NOMO-1 treated with DMSO at 0.1 percent for 48 hours (cell line): ENCODE data around the gene MTREX.

Experiments
- DNase-seq: peaks from one replicate; lab custom pipeline; 2025; ENCODE audit not compliant: unreplicated experiment; lab: John Stamatoyannopoulos, UW

The MTREX gene

DNA sequence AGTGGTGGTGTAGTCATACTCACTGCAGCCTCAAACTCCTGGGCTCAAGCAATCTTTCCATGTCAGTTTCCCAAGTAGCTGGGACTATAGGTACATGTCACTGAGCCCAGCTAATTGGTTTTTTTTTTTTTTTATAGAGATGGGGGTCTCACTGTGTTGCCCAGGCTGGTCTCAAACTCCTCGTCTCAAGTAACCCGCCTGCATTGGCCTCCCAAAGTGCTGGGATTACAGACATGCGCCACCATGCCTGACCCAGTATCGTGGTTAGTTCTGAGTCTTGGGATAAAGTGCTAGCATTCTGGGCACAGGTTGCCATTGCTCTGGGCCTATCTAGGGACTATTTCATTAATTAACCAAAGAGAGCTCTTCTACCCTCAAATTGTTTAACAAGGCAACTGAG lies 118.7 kb downstream of the MTREX start:
- no peak for DNase-seq

DNA sequence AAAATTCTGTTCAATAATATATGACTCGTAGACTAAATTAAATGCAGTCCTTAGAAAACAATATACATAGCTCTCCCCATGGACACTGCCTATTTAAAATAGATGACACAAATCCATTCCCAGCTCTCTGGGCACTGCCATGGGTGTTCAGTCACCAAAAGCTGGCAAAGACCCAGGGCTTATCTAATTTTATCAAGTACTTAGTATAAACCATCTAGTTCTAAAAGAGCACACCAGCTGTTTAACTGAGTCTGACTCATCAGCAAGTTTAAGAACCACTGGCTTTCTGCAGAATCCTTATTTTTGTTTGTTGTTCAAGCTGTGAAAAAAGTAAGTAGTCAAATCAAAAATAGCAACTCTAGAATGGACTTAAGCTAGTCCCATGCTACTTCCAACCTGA lies 119.4 kb downstream of the MTREX start:
- no peak for DNase-seq

DNA sequence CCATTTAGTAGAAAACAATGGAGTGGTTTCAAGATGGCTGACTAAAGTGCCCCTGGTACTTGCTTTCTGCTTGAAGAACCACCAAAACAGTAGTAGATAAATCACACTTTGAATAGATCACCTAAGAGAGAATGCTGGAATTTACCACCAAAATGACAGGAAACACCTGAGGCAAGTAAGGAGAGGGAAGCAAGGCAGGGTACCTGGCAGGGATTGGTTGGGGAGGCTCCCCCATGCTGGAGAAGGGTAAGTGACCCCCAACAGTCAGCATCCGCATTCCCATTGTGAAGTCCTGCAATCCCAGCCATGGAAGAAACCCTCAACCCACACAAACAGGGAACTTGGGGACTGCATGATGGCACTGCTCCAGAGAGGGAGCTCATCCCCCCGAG lies 121.4 kb downstream of the MTREX start:
- no peak for DNase-seq

DNA sequence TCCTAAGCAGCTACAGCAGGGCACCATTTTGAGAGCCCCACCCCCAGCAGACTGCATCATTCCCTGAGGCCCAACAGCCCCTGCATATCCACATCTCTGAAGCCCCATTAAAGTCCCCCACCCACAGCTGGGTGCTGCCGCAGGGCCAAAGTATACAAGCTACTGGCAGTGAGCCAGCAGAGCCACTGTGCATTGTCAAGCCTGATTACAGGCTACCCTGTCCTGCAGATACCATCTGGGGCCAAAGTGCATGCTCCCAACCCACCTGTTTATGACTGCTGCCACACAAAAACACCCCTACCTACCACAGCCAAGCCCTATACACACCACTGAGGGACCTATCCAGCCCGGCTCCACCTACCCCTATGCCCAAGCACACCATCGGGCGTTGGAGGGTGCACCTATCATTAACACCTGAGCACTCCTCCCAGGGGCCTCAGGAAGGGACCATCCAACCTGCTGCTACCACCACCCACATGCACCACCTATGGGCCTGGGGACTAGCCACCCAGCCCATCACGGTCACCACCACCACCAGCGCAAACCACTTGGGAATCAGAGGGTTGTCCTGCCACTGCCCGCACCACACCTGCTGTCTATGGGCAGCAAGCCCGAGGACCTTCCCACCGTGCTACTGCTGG lies 121.9 kb downstream of the MTREX start:
- DNase-seq, result no peak

DNA sequence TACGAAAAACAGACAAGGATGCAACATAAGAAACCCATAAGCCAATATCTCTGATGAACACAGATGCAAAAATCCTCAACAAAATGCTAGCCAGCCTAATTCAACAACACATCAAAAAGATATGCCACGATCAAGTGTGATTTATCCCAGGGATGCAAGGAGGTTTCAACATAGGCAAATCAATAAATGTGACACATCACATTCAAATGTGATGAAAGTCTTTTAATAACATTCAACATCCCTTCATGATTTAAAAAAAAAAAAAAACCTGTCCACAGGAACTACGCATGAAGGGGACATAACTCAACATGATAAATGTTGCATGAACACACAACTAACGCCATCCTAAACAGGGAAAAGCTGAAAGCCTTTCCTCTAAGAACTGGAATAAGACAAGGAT lies 124.8 kb downstream of the MTREX start:
- DNase-seq, result no peak

DNA sequence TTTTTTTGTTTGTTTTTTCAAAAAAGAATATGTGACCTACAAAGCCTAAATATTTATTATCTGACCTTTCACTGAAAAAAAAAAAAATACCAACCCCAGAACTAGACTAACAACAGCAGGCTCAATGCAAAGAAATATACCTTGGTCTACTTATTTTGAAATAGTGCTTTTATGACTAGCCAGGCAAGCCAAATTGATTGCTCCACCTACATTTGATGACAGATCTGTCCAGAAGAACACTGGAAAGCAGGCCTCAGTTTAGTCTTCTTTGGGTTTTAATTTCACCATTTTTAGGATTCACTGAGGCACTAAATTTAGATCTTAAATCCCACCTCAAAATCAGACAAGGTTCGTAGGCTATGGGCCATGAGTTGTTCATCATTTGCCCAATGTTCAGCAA lies 129.7 kb downstream of the MTREX start:
- DNase-seq, result no peak

DNA sequence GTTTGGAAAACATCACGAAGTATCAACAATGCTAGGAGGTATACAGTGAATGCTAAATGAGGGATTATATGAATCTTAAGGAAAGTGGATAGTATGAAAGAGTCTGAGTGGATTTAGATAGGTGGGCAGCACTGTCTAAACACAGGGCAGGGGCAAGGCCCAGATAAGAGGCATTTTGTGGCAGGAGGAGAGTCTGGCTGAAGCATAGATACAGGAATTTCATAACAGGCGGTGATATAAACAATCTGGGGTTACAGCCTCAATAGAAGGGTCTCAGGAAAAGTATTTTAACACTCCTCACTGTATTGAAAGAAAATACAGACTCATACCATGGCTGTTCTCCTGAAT lies 130.0 kb downstream of the MTREX start:
- no peak for DNase-seq

DNA sequence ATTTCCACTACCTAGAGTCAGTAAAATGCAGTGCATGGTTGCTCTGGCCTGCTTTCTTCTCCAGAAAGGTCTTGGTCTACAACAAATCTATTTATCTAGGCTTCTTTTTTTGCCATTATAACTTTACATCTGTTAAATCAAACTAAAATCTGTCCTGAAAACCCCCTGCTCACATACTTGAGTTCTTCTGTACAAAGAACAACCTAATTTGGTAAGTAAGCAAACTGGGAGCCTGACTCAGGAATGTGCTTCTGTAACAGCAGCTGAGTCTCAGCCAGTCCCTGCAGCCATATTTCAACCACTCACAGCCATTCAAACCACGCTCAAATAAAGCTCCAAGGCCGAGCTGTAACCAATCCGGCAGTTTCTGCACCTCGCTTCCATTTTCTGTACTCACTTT lies 131.2 kb downstream of the MTREX start:
- no peak for DNase-seq

DNA sequence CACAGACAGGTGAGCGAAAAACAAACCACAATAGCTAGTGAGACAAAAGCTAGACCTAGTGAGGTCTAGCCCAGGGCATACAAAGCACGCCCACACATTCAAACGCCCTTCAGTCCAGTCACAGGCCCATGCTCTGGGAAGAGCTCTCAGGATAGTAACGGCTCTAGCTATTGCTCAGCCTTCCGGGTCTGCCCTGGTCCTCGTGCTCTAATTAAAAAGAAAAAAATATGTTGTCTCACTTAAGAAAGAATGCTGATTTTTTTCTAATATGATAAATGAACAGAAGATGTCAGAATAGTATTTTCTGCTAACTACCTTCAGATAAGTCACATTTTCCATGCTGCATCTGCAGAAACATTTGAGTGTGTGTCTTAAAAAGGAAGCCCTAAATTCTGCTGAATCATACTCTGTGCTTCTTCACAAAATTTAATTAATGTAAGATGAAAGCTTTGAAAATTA lies 132.4 kb downstream of the MTREX start:
- peak; percentile 4 for DNase-seq

DNA sequence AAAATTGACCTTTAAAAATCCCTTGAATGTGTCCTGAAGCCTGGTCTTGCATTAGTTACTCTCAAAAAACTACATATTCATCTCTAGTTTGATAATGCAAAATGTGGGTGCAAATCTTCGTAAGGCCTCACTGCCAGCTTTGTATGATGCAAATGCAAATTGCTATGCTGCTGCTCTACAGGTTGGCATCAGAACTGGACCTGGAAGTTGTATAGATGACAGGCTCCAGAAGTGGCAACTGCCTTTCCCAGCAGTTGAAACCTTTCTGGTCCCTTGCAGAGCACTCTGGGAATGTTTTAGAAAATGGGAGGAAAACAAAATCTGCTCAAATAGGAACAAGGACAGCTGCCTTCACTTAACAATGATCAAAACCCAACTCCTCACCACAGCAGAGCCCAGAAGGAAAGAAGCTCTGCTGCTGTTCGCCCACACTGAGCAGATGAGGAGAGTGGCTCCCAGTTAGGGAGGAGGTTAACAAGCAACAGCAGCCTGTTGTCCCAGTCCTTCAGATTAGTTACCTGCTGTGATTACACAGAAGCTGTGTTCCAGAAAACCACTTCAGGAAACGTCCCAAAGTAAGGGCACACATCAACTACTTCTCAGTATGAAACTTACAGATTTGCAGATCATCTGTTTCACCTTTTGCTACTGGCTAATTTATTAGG lies 133.4 kb downstream of the MTREX start:
- no peak for DNase-seq

DNA sequence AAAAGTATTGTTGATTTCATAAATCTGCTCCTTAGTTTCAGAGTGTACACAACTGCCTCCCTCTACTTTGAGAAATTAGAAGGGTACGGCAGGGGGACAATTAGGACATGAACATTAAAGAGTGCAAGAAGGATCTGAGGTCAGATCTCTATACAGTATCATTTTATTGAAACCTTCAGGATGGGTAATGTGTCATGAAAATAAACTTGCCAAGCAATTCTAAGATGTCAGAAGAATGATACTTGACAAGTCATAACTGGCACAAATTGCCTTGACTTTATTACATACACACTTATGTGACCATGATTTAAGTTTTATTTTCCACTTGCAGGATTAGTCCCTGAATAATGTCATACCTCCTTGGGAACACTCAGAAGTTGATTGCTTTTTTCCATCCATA lies 134.2 kb downstream of the MTREX start:
- no peak for DNase-seq

DNA sequence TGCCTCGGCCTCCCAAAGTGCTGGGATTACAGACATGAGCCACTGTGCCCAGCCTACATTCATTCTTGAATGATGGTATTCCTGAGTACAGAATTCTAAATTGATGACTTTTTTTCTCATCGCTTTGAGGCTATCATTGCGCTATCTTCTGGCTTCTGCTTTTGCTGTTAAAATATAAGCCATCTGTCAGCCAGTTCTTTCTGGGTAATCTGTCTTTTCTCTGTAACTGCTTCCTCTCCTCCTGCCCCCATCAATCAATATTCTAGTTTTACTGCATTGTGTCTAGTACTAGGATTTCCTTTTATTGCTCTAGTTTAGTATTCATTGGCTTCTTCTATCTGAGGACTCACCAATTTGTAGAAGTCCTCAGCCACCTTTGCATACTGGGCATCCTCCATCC lies 138.0 kb downstream of the MTREX start:
- no peak for DNase-seq

DNA sequence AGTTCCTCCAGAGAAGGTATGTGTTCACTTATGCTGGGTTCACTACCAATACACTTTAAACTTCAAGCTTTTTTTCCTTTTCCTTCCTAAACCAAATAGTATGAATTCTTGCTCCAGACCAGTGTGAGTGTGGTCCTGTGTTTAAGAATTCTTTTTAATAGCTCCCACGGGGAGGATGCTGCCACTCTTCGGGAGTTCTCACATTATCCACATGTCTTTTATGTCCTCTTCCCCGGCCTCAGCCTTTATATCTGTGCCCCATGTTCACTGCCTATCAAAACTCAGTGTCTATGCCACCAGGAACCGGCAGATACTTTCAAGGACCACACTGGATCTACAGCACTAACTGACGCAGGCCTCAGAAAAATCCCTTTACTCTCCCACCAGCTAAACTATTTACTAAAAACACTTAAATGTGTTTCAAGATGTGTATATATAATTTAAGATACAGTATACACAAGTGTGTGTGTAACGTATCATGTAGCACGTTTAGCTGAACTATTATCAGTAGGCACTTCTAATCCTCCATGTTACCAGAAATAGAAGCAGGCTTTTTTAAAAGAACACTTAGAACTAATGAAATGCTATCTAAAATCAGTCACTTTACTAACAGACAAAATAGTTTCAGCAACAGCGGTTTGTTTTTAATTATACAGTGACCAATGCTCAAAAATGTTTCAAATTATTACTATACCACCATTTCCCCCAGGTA lies 139.0 kb downstream of the MTREX start:
- no peak for DNase-seq

DNA sequence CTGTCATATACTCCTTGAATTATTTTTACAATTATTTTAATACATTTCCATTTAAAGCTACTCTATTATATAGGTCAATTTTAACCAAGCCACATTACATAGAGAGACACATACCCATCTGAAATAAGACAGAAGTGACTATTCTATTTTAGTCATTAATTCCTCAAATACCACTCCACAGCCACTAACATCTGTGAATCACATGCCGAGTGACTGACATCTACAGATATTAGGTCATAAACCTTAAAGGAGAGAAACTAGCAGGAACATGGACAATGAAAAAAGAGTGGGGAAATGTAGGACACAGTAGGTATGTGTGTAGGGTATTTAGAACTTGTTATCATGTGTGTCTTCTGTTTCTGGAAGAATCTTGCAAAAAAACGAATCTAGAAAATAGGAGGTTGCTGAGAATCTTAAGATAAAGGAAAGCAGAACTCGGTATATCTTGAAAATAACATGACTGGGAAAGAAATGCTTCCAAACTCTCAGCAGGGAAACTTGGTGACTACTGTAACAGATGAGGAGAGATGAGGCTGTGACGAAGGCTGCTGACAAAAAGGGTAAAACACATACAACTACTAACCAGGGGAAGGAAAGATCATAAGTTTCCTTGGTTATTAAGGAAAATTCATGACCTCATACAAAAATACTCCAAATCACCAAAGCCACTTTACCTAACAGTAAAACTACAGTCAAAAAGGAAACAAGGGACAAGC lies 142.4 kb downstream of the MTREX start:
- DNase-seq, result no peak

DNA sequence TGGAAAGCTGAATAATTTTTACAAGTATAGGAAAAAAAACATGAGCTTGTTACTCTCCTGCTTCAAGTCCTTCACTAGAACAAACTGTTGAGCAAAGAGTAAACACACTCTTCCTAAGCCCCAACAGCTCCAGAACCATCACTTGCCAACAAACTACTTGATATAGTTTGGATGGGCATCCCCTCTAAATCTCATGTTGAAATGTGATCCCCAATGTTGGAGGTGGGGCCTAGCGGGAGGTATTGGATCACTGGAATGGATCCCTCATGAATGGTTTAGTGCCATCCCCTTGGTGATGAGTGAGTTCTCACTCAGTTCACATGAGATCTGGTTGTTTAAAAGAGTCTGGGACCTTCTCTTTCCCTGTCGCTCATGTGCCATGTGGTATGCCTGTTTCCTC lies 144.2 kb downstream of the MTREX start:
- no peak for DNase-seq

DNA sequence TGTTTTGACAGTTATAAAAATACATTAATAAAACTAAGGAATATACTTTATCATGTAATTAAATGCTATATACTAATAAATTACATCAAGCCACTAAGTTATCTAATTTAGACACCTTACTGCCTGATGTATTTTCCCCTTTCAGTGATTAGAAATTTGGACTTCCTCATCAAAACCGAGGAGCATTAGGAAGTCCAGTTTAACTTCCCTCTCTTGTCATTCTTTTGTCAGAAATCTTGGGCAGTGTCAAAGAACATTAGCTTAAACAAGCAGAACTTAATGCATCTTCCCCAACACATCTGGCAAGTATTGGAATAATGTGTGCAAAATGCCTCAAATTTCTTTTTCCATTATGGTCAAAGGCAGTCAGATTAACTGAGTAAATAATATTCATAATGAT lies 145.4 kb downstream of the MTREX start:
- no peak for DNase-seq

DNA sequence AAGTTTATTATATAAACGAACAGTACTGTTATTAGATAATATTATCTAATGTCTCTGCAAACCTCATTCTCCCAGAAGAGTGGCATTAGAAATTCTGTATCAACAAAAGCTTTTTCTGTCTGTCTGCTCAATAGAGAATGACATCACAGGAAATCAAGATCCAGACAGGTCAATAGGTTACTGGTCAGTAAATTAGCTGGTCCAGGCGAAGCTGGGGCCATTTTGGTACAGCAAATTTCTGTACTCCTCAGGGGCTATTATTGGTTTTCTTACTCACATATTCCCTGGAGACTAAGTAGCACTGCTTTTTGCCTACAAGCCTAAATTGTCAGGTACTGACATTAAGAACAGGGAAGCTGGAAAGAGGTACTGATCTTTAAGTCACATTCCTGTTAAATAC lies 146.5 kb downstream of the MTREX start:
- no peak for DNase-seq

DNA sequence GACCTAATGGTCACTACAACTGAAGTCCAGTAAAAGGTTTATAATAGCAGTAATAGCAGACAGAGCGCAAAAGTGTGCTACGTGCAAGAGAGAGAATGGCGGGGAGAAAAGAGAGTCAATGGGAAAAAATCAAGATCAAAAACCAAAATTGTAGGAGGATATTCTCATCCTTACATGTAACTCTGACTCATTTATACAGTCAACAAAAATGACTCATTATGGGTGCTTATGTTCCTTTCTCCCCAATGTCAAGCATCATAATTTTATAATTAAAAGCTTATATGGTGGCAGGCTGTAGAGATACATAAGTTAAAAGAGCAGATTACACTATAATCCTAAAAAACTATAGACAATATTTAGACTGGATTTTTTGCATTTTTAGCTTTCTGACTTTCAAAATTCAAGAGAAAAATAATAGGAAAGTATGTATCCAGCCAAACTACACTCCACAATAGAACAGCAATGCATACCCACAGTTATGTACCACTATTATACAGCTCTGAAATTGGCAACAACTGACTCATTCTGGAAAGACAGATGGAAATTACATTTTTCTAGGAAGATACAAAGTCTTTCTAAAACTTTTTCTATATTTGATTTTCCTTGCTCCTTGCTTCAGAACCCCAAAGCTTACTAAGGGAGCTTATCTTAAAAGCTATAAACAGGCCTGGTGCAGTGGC lies 148.6 kb downstream of the MTREX start:
- no peak for DNase-seq

DNA sequence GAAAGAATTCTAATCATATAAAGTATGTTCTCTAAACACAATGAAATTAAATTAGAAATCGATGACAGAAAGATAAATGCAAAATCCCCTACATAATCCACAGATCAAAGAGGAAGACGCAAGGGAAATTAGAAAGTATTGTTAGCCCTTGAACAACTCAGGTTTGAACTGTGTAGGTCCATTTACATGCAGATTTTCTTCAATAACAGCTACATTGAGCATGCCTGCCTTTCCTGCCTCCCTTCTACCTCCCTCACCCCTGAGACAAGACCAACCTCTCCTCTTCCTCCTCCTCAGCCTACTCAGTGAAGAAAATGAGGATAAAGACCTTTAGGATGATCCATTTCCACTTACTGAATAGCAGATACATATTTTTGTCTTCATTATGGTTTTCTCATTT lies 151.8 kb downstream of the MTREX start:
- DNase-seq, result no peak

DNA sequence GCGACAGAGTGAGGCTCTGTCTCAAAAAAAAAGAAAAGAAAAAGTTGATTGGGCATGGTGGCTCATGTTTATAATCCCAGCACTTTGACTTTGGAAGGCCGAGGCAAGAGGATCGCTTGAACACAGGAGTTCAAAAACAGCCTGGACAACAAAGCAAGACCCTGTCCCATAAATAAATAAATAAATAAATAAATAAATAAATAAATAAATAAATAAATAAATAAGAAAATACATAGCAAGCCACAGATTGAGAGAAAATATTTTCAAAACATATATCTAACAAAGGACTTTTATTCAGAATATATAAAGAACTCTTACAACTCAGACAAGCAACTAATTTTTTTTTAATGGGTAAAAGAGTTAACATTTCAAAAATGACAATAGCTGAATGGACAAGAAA lies 155.8 kb downstream of the MTREX start:
- no peak for DNase-seq

DNA sequence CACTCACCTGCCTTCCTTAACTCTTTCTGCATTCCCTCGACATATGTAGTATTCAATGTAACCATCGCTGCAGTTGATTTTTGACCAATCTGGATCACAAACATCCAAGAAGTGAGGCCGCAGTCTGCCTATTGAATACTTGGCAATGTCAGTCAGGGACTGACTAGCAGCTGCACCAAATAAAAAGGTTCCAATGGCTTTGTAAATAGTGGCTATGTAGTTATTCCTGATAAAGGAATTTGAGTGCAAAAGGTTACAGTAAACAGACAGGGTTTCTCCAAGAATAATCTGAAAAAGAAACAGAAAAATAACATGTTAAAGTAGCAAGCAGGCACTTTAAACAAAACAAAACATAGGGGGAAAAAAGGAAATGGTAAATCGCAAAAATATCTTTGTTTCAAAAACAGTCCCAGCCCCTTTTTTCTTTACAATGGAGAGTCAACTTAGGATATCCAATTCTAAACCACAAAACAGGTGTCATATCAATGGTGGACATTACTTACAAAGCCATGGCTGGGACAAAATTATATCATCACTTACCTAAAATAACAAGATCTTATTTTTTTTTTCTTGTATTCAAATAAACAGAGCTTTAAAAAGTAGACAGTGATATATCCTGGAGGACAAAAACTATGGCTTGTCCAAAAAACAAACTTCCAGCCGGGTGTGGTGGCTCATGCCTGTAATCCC lies 160.2 kb downstream of the MTREX start:
- no peak for DNase-seq
